ENCODE measurements around the gene DMRT3. TPM values are rescaled to one million over a fixed set of nuclear protein-coding genes. Genes with fewer than 3 reads are reported as not detected.

Gene DMRT3
- total RNA-seq, 2 donors from 2014 or later, result not detected

DNA sequence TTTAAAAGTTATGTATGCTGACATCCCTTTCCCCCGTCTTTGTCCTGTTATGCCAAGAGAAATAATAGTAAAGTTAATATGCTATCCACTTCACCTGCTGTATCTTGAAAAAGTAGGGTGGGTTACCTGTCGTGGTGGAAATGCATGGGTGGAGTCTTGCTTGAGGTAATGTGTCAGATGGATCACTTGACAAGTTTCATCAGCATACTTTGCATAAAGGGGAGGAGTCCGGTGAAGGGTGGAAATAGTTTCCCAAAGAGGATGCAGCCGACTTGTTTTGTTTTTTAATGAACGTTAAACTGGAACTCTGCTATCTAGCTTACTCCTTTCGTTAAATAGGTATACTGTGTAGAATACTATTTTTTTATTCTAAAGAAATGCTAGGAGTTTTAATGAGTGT, 9.0 kb upstream of the DMRT3 start:
- no peak for DNase-seq (ENCODE audit: low spot score)
- no peak overlapping the region for H3K4me3 ChIP-seq
- H3K27me3 ChIP-seq, result peaks cover 41 to 44% of the 10 kb centered on the region in 2 donors
- H3K4me1 ChIP-seq, result peaks cover 0 to 31% of the 10 kb centered on the region in 2 donors
- no peak overlapping the region for H3K27ac ChIP-seq
- no peaks in the 10 kb centered on the region for H3K36me3 ChIP-seq
- no peaks in the 10 kb centered on the region for H3K9me3 ChIP-seq
- TF ChIP-seq, protein P1, sequence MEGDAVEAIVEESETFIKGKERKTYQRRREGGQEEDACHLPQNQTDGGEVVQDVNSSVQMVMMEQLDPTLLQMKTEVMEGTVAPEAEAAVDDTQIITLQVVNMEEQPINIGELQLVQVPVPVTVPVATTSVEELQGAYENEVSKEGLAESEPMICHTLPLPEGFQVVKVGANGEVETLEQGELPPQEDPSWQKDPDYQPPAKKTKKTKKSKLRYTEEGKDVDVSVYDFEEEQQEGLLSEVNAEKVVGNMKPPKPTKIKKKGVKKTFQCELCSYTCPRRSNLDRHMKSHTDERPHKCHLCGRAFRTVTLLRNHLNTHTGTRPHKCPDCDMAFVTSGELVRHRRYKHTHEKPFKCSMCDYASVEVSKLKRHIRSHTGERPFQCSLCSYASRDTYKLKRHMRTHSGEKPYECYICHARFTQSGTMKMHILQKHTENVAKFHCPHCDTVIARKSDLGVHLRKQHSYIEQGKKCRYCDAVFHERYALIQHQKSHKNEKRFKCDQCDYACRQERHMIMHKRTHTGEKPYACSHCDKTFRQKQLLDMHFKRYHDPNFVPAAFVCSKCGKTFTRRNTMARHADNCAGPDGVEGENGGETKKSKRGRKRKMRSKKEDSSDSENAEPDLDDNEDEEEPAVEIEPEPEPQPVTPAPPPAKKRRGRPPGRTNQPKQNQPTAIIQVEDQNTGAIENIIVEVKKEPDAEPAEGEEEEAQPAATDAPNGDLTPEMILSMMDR (IDR thresholded peaks at IDR 0.05), result no peak

DNA sequence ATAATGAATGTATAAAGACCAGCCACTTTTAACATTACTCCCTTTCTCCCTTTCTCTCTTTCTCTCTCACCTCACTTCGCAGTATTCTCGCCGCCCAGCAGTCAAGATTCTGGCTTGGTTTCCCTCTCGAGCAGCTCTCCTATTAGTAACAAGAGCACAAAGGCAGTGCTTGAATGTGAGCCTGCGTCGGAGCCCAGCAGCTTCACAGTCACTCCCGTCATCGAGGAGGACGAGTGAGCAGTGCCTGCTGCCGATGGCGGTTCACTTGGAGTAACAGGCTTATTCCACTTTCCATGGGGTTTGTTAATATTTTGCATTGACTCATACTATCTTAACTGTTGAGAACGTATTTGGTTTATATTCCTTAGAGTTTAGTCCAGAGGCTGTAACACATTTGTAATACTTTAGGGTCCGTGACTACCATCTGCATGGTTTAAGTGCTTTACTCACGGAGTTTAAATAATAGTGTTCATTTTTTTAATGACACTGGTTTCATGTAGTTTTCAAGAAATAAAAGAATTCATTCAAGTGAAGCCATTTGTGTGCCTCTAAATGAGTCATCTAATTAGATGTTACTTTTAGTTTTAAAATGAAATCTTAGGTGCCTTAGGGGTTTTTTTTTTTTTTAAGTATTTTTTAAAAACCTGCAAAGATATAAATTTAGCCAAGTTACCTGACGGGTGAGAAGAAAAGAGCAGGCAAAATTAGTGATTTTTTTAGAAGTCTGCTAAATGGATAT, 8.4 kb upstream of the DMRT3 start:
- TF ChIP-seq, protein P1 (IDR thresholded peaks at IDR 0.05), result no peak
- no peaks in the 10 kb centered on the region for H3K9me3 ChIP-seq
- H3K27me3 ChIP-seq, result peaks cover 47 to 50% of the 10 kb centered on the region in 2 donors
- no peak overlapping the region for H3K4me3 ChIP-seq
- DNase-seq (ENCODE audit: low spot score), result no peak
- no peak overlapping the region for H3K27ac ChIP-seq
- peaks cover 0 to 38% of the 10 kb centered on the region in 2 donors for H3K4me1 ChIP-seq
- H3K36me3 ChIP-seq, result no peaks in the 10 kb centered on the region

- no peaks in the 10 kb centered on the region for H3K9me3 ChIP-seq
- H3K36me3 ChIP-seq, result no peaks in the 10 kb centered on the region
- H3K4me1 ChIP-seq, result peaks cover 0 to 40% of the 10 kb centered on the region in 2 donors
- DNase-seq (ENCODE audit: low spot score), result no peak
- H3K27ac ChIP-seq, result no peak overlapping the region
- H3K27me3 ChIP-seq, result peaks cover 59 to 64% of the 10 kb centered on the region in 2 donors
- H3K4me3 ChIP-seq, result no peak overlapping the region
- TF ChIP-seq, protein P1 (IDR thresholded peaks at IDR 0.05), result no peak
These were observed 6.9 kb upstream of the DMRT3 start for GRCh38 chr9:969310-970150.

GRCh38 chr9:970151-970996, 6.1 kb upstream of the DMRT3 start:
- Histone ChIP-seq H3K9me3 (no peaks in the 10 kb centered on the region), H3K27ac (no peak overlapping the region), H3K27me3 (peaks cover 61 to 73% of the 10 kb centered on the region in 2 donors), H3K4me3 (no peak overlapping the region), H3K36me3 (no peaks in the 10 kb centered on the region), H3K4me1 (peaks cover 0 to 40% of the 10 kb centered on the region in 2 donors)
- TF ChIP-seq, protein P1 (IDR thresholded peaks at IDR 0.05), result no peak
- no peak for DNase-seq (ENCODE audit: low spot score)

DNA sequence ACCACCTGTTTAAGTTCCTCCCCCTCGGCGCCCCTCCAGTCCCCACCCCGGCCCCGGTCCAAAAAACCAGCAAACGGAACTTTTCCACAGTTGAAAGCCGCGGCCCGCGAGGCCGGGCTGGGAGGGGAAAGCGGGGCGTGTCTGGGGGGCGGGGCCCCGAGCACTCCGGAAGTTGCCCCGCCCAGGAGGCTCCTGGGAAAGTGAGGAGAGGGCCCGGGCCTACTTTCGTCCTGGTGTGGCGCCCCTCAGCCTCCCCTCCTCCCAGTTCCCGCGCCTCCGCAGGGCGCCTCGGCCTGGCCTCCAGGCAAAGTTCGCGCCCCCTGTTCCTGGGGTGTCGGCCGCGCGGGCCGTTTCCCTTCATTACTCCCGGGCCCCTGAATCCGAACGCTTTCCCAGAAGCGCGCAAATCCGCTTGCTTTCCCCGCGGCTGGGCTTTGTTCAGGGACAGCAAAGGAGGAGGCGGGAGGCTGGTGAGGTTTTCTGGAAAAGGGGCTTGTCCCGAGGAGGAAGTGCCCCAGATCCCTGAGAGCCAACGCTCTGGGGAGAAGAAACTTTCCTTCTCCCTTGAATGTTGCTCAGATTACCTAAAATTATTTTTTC, 4.5 kb upstream of the DMRT3 start:
- H3K4me3 ChIP-seq, result peak overlapping the region; percentile 20 to 46
- no peak overlapping the region for H3K27ac ChIP-seq
- DNase-seq (ENCODE audit: low spot score), result no peak
- H3K9me3 ChIP-seq, result no peaks in the 10 kb centered on the region
- H3K27me3 ChIP-seq, result peaks cover 61 to 87% of the 10 kb centered on the region in 2 donors
- no peaks in the 10 kb centered on the region for H3K36me3 ChIP-seq
- TF ChIP-seq, protein P1 (IDR thresholded peaks at IDR 0.05), result no peak
- H3K4me1 ChIP-seq, result peaks cover 0 to 51% of the 10 kb centered on the region in 2 donors
